Ovary (tissue), 9 donors: ENCODE results near the gene SMAP1. TPM values are rescaled to one million over a fixed set of nuclear protein-coding genes. Genes with fewer than 3 reads are reported as not detected.

Experiments used
- DNase-seq, 5 donors: peaks; one replicate each; pipeline ENCODE4 v3.0.0-alpha.2; 2019 to 2020
- H3K27ac ChIP-seq, 2 donors: fragments of 200-600 bp; one replicate each; pipeline versions ENCODE4 v1.5.1 to v1.8.0; 2019 to 2022
- H3K27me3 ChIP-seq: fragments of 200-600 bp; one replicate; pipeline ENCODE4 v1.8.0; 2022
- H3K36me3 ChIP-seq: fragments of 200-600 bp; sonication (generic); one replicate; pipeline ENCODE4 v1.5.1; 2019
- H3K4me1 ChIP-seq: one replicate; pipeline ENCODE4 v1.8.1; 2013; ENCODE audit warnings: mild to moderate bottlenecking, moderate library complexity; ENCODE audit not compliant: insufficient read depth
- H3K4me3 ChIP-seq: fragments of 200-600 bp; sonication (generic); one replicate; pipeline ENCODE4 v1.5.1; 2017
- H3K9me3 ChIP-seq, 2 donors: fragments of 200-600 bp in 1 of 2; sonication (generic) in 1 of 2; one replicate each; pipeline versions ENCODE4 v1.5.1 to v1.8.1; 2013 to 2019; ENCODE audit warnings: mild to moderate bottlenecking in 1 of 2, moderate library complexity in 1 of 2
- CTCF ChIP-seq, 3 donors: fragments of 450-650 bp in 2 of 3; fragments of 200-600 bp in 1 of 3; IDR thresholded peaks; one replicate each; pipeline versions ENCODE4 v1.5.1 to v1.8.0; 2016 to 2022; ENCODE audit warnings: antibody characterized with exemption in 3 of 3, mild to moderate bottlenecking in 1 of 3
- EP300 ChIP-seq: sonication (generic); formaldehyde crosslinking; IDR thresholded peaks from one replicate; pipeline ENCODE4 v1.6.1; 2017; ENCODE audit warnings: antibody characterized with exemption
- POLR2A ChIP-seq: fragments of 450-650 bp; IDR thresholded peaks from one replicate; pipeline ENCODE4 v1.6.1; 2017; ENCODE audit warnings: antibody characterized with exemption, mild to moderate bottlenecking, moderate library complexity
- WGBS, 3 donors: extraction: QIAGEN DNeasy Blood & Tissue Kit in 1 of 3; methylation state at CpG; one replicate each; pipeline versions ENCODE4 v1.1.5 to v1.1.7; 2013 to 2017; 5-methylcytosine and 5-hydroxymethylcytosine counted together
- intact Hi-C, 4 donors: fragments of 100-400 bp; cut with DNase I; formaldehyde crosslinking; loops; one replicate each; pipeline versions ENCODE4 v1.11.0 to v1.15.1; 2022 to 2023
- polyA plus RNA-seq, 2 donors: library from polyadenylated mRNA; stranded (reverse); fragments of 200-250 nt in 1 of 2; fragments of 350-450 nt in 1 of 2; fragmentation: Illumina TruSeq in 1 of 2; extraction: RNeasy Lipid Tissue Mini Kit (QIAGEN cat#74804) in 1 of 2; gene quantifications; one replicate each; pipeline ENCODE4 v1.2.3, GENCODE V29; 2013 to 2014
- total RNA-seq, 7 donors: library from RNA; depleted of rRNA in 2 of 7; stranded (reverse); fragments of >200 nt in 2 of 7; fragmentation: NEBNext Ultra II Directional in 3 of 7; extraction: Animal tissue kit (Norgen Biotek cat#: 25700) in 3 of 7; gene quantifications; one replicate each; pipeline versions ENCODE4 v1.1.0 to v1.2.4, GENCODE V29; 2016 to 2023
- donor health status: DM: no; HTN: no; CAD: no; lungs with moderate emphysema.
- donor health status: DM: no; HTN: no; CAD: no.
- donor health status: Bipolar disorder and iron deficiency.
- donor health status: DM: yes; HTN: yes; CAD: no.
- donor health status: DM: no; HTN: no; CAD: no.
- donor health status: DM: yes; HTN: yes; CAD: no.

Gene SMAP1
- total and polyA plus RNA-seq, 9 donors: 10.8 to 34.1 (median 18.6) TPM

GRCh38 chr6:70901324-70901723 is 233.6 kb downstream of the SMAP1 start:
- H3K9me3 ChIP-seq: no peaks in the 10 kb centered on the region
- no peak overlapping the region for H3K4me3 ChIP-seq
- no peak for TF ChIP-seq CTCF (IDR thresholded peaks at IDR 0.05)
- no peak for TF ChIP-seq EP300
- TF ChIP-seq POLR2A: no peak
- no peaks in the 10 kb centered on the region for H3K27me3 ChIP-seq
- no peaks in the 10 kb centered on the region for H3K36me3 ChIP-seq
- no peak for DNase-seq
- H3K27ac ChIP-seq: no peak overlapping the region
- intact Hi-C loops: no loop called here
- H3K4me1 ChIP-seq: no peaks in the 10 kb centered on the region
- 79 to 87% (median 82%) methylated on average over 3 of the region's 3 CpGs for WGBS, 3 donors

GRCh38 chr6:70903665-70904452 is 236.2 kb downstream of the SMAP1 start:
- intact Hi-C loops: no loop called here
- TF ChIP-seq POLR2A: no peak
- no peak for TF ChIP-seq CTCF (IDR thresholded peaks at IDR 0.05)
- no peak for TF ChIP-seq EP300
- DNase-seq: no peak
- 54 to 60% (median 54%) methylated on average over 2 of the region's 2 CpGs for WGBS, 3 donors
- Histone ChIP-seq H3K9me3 (no peaks in the 10 kb centered on the region), H3K36me3 (no peaks in the 10 kb centered on the region), H3K27ac (no peak overlapping the region), H3K4me3 (no peak overlapping the region), H3K4me1 (no peaks in the 10 kb centered on the region), H3K27me3 (no peaks in the 10 kb centered on the region)

DNA sequence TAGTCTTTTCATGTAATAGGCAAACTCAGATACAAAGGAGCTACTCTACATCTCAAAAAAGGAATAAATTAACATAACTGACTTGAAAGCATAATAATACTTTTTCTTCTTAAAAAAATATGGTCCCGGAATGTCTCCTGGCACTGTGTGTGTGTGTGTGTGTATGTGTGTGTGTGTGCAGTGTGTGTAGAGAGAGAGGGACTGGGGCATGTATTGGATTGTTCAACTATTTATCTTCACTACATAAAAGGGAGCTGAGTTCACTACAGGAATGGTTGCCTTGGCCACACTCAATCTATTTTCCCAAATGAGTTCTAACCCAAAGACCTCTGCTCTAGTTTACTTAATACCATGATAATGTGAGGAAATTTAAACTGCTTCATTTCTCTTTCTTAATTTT is 238.1 kb downstream of the SMAP1 start:
- Histone ChIP-seq H3K27me3 (no peaks in the 10 kb centered on the region), H3K4me3 (no peak overlapping the region), H3K27ac (no peak overlapping the region), H3K9me3 (no peaks in the 10 kb centered on the region), H3K36me3 (no peaks in the 10 kb centered on the region), H3K4me1 (no peaks in the 10 kb centered on the region)
- TF ChIP-seq CTCF (IDR thresholded peaks at IDR 0.05) (no peak), POLR2A (no peak), EP300 (no peak)
- DNase-seq: no peak
- 49 to 69% (median 68%) methylated on average over 1 of the region's 1 CpG for WGBS, 3 donors
- intact Hi-C loops: no loop called here

Other genes starting within 250 kb of the SMAP1 start
- 10 to 100 TPM in 1 of 7 donors, 1 to 10 TPM in 6; 6.1 to 11.3 (median 8.5) TPM for gene SDHAF4, start 101.0 kb upstream of the SMAP1 start, total RNA-seq
- 10 to 100 TPM in 1 of 2 donors, 1 to 10 TPM in 1; 9.6 to 17.7 TPM for gene SDHAF4, start 101.0 kb upstream of the SMAP1 start, polyA plus RNA-seq